Lower leg skin (tissue), 3 donors: ENCODE results near the gene RASA2.

Source experiments
- CTCF ChIP-seq, 3 donors: fragments of 450-650 bp; IDR thresholded peaks; one replicate each; pipeline ENCODE4 v1.5.1; 2016; ENCODE audit warnings: antibody characterized with exemption in 3 of 3, mild to moderate bottlenecking in 3 of 3, moderate library complexity in 2 of 3
- POLR2A ChIP-seq, 2 donors: fragments of 450-650 bp; IDR thresholded peaks; one replicate each; pipeline ENCODE4 v1.6.1; 2016 to 2017; ENCODE audit warnings: antibody characterized with exemption in 2 of 2, mild to moderate bottlenecking in 1 of 2, moderate library complexity in 1 of 2

- TF ChIP-seq POLR2A (IDR thresholded peaks at IDR 0.05) = no peak
- TF ChIP-seq CTCF (IDR thresholded peaks at IDR 0.05) = no peak
Observed at GRCh38 chr3:141623691-141624090, 136.9 kb downstream of the RASA2 start.
